GM12864 (cell line): ENCODE results near the gene ZNF837.
A peak's percentile ranks its signal among the peaks of the same experiment; 100 is the strongest.
"Not testable (repeated sequence)": the region's sequence is repeated elsewhere in the genome, so short reads cannot be mapped to it uniquely, and the experiment has no call there.

Experiments used
- DNase-seq: peaks from one replicate; pipeline ENCODE4 v3.0.0-alpha.2; 2011; ENCODE audit warnings: low read depth
- H3K4me3 ChIP-seq: 2 replicates; pipeline ENCODE4 v1.5.1; 2011; ENCODE audit warnings: mild to moderate bottlenecking, low read depth, low read length, control low read depth
- TF ChIP-seq, protein P1 (sequence below): IDR thresholded peaks from 2 replicates; pipeline ENCODE4 v1.5.1; 2011; ENCODE audit warnings: low read depth, mild to moderate bottlenecking, moderate library complexity, low read length, control low read depth, inconsistent platforms; ENCODE audit errors: missing control alignments

The ZNF837 gene

GRCh38 chr19:58352760-58353671 is 27.8 kb downstream of the ZNF837 start, which contains the start of gene A1BG:
TSS of gene A1BG (minus strand) at chr19:58353492. CDS start at chr19:58353437, 55 bp downstream.
- TF ChIP-seq, protein P1, sequence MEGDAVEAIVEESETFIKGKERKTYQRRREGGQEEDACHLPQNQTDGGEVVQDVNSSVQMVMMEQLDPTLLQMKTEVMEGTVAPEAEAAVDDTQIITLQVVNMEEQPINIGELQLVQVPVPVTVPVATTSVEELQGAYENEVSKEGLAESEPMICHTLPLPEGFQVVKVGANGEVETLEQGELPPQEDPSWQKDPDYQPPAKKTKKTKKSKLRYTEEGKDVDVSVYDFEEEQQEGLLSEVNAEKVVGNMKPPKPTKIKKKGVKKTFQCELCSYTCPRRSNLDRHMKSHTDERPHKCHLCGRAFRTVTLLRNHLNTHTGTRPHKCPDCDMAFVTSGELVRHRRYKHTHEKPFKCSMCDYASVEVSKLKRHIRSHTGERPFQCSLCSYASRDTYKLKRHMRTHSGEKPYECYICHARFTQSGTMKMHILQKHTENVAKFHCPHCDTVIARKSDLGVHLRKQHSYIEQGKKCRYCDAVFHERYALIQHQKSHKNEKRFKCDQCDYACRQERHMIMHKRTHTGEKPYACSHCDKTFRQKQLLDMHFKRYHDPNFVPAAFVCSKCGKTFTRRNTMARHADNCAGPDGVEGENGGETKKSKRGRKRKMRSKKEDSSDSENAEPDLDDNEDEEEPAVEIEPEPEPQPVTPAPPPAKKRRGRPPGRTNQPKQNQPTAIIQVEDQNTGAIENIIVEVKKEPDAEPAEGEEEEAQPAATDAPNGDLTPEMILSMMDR, result no peak
- DNase-seq, result no peak
- no peak within 1 kb of the TSS for H3K4me3 ChIP-seq

GRCh38 chr19:58351990-58352755 is 28.7 kb downstream of the ZNF837 start:
- TF ChIP-seq, protein P1, result no peak
- no peak overlapping the region for H3K4me3 ChIP-seq
- no peak for DNase-seq

GRCh38 chr19:58351558-58351878 is 29.3 kb downstream of the ZNF837 start:
- no peak overlapping the region for H3K4me3 ChIP-seq
- DNase-seq, result no peak
- TF ChIP-seq, protein P1, result no peak

- no peak overlapping the region for H3K4me3 ChIP-seq
- DNase-seq, result no peak
- TF ChIP-seq, protein P1, result no peak
Observed at GRCh38 chr19:58350871-58351557, 29.8 kb downstream of the ZNF837 start.

GRCh38 chr19:58350001-58350861 is 30.6 kb downstream of the ZNF837 start:
- H3K4me3 ChIP-seq, result no peak overlapping the region
- TF ChIP-seq, protein P1, result no peak
- no peak for DNase-seq

- H3K4me3 ChIP-seq, result no peak overlapping the region
- TF ChIP-seq, protein P1, result no peak
- DNase-seq, result no peak
Observed at GRCh38 chr19:58349590-58349989, 31.2 kb downstream of the ZNF837 start.

- DNase-seq, result not testable (repeated sequence)
Observed at GRCh38 chr19:58348080-58348479, 32.8 kb downstream of the ZNF837 start.

More at GRCh38 chr19:58348080-58348479, 32.8 kb downstream of the ZNF837 start:
- peak overlapping the region; percentile 77 for H3K4me3 ChIP-seq
